IPS-15b (cell line): ENCODE results near the gene ACAA1.

ENCODE experiments used
- H3K27me3 ChIP-seq: one replicate; pipeline ENCODE4 v1.6.1; 2013; ENCODE audit warnings: low read length; ENCODE audit not compliant: control insufficient read depth, insufficient read depth
- H3K36me3 ChIP-seq: one replicate; pipeline ENCODE4 v1.6.1; 2013; ENCODE audit warnings: low read length; ENCODE audit not compliant: control insufficient read depth, insufficient read depth
- H3K4me1 ChIP-seq: one replicate; pipeline ENCODE4 v1.6.1; 2013; ENCODE audit warnings: mild to moderate bottlenecking, low read length; ENCODE audit not compliant: control insufficient read depth, insufficient read depth
- H3K4me3 ChIP-seq: one replicate; pipeline ENCODE4 v1.5.1; 2013; ENCODE audit warnings: low read depth, low read length
- H3K9ac ChIP-seq: one replicate; pipeline ENCODE4 v1.6.1; 2013; ENCODE audit warnings: low read depth, mild to moderate bottlenecking, low read length
- H3K9me3 ChIP-seq: one replicate; pipeline ENCODE4 v1.6.1; 2013; ENCODE audit warnings: mild to moderate bottlenecking, low read length; ENCODE audit not compliant: control insufficient read depth, insufficient read depth

ACAA1 gene

DNA sequence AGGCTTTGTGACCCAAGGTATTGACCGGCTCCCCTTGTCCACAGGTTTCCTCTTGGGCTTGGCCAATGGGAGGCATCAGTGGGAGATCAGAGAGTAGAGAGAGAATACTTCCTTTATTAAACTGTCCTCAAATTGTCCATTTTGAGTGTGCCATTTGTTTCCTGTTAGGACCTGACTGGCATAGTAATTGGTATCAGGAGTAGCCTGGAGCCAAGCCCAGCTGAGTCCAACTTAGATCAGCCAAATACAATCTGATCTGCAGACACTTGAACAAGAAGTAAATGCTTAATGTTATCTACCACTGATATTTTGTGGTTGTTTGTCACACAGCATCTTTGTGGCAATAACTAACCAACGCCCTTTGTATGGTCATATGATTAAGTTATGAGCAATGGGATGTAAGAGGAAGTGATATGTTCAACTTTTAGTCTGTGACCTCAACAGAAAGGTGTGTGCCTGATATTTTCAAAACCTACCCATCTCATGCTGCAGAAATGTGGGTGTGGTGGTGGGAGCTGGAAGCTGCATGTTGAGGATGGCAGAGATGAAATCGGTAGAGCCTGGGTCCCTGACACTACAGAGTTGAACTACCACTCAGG lies 14.8 kb upstream of the ACAA1 start:
- Histone ChIP-seq H3K9me3 (no peaks in the 10 kb centered on the region), H3K27me3 (no peaks in the 10 kb centered on the region), H3K36me3 (no peaks in the 10 kb centered on the region), H3K9ac (no peak overlapping the region), H3K4me3 (no peak overlapping the region), H3K4me1 (no peaks in the 10 kb centered on the region)

DNA sequence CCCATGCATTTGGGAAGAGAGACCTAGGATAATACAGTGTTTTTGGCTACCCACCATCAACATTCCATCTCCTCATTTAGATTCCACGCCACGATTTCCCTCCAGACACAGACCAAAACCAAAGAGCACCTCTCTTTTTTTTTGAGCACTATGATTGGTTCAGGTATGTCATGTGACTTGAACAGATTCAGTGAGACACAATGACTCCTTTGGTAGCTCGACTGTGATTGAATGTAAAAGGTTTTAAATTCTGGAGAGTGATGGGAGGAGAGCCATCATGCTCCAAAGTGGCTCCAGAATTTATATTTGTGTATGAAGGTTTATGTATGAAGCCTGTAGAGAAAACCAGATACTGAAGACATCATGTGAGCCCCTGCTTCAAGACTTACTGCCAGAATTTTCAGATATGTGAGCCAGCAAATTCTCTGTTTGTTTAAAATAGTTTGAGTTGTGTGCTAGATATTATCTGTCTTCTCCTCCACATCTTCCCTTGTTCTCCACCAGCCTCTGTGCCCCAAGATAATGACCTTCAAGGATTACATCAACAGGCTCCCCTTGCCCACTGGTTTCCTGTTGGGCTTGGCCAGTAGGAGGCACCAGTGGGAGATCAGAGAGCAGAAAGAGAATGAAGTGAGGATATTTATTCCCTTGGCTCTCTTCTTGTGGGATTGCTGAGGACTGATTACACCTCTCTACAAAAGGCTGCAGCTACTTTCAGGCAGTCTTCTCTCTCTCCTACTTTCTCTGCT lies 14.0 kb upstream of the ACAA1 start:
- H3K36me3 ChIP-seq, result no peaks in the 10 kb centered on the region
- H3K27me3 ChIP-seq, result no peaks in the 10 kb centered on the region
- no peak overlapping the region for H3K9ac ChIP-seq
- no peaks in the 10 kb centered on the region for H3K9me3 ChIP-seq
- no peaks in the 10 kb centered on the region for H3K4me1 ChIP-seq
- H3K4me3 ChIP-seq, result no peak overlapping the region

DNA sequence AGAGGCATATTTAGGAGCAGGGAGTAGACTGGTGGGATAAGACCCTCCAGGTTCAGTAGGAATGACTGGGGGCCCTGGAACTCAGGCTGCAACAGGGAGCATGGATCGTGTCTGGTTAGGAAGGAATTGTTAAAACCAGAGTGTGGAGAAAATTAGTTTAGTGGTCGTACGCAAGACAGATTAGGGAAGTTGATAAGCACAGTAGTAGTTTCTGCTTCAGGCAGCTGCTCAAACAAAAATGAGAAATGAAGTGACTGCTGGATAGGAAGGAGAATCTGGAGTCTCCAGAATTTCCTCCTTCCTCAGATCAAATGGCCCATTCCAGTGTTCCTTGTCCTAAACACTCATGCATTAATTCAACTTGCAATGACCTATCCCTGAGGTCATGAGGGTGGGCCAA lies 12.8 kb upstream of the ACAA1 start:
- H3K36me3 ChIP-seq, result no peaks in the 10 kb centered on the region
- no peaks in the 10 kb centered on the region for H3K27me3 ChIP-seq
- H3K9me3 ChIP-seq, result no peaks in the 10 kb centered on the region
- H3K9ac ChIP-seq, result no peak overlapping the region
- H3K4me3 ChIP-seq, result no peak overlapping the region
- H3K4me1 ChIP-seq, result no peaks in the 10 kb centered on the region

DNA sequence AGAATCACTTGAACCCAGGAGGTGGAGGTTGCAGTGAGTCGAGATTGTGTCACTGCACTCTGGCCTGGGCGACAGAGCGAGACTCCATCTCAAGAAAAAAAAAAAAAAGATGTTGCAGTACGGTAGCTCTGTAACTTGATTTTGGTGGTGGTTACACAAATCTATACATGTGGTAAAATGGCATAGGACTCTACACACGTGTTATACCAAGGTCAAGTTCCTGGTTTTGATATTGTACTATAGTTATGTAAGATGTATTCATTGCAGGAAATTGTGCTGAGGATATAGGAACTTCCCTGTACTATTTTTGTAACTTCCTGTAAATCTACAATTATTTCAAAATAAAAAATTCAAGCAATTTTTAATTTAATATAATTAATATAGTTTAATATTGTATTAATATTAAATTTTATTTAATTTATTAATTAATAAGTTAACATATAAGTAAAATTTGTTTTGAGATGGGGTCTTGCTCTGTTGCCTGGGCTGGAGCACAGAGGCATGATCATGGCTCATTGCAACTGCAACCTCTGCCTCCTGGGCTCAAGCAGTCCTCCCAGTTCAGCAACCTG lies 11.5 kb upstream of the ACAA1 start:
- no peaks in the 10 kb centered on the region for H3K27me3 ChIP-seq
- H3K4me1 ChIP-seq, result no peaks in the 10 kb centered on the region
- H3K36me3 ChIP-seq, result no peaks in the 10 kb centered on the region
- H3K9me3 ChIP-seq, result no peaks in the 10 kb centered on the region
- H3K9ac ChIP-seq, result no peak overlapping the region
- no peak overlapping the region for H3K4me3 ChIP-seq

DNA sequence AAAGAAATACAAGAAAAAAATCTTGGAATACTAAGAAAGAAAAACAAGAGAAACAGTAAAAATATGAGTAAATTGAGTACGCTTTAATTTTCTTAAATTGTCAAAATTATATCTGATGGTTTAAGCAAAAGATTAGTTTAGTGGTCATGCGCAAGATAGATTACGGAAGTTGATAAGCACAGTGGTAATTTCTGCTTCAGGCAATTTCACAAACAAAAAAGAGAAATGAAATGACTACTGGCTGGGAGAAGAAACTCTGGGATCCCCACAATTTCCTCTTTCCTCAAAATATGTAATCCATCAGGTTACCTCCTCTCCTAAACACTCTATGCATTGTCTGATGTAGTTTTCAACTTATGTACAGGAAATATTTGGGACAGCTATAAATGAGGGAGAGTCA lies 10.5 kb upstream of the ACAA1 start:
- H3K27me3 ChIP-seq, result no peaks in the 10 kb centered on the region
- no peak overlapping the region for H3K9ac ChIP-seq
- no peaks in the 10 kb centered on the region for H3K9me3 ChIP-seq
- H3K4me3 ChIP-seq, result no peak overlapping the region
- no peaks in the 10 kb centered on the region for H3K4me1 ChIP-seq
- no peaks in the 10 kb centered on the region for H3K36me3 ChIP-seq

DNA sequence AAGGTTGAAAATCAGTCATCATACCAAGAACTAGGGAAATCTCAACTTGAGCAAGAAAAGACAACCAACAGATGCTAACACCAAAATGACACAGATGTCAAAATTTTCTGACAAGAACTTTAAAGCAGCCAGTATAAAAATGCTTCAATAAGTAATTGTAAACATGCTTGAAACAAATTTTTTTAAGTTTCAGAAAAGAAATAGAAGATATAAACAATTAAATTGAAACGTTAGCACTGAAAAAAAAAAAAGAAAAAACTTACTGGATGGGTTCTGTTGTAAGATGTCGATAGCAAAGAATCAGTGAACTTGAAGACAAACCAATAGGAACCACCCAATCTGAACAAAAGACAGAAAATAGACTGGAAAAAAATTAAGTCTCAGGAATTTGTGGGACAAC lies 9.6 kb upstream of the ACAA1 start:
- H3K9me3 ChIP-seq, result no peaks in the 10 kb centered on the region
- H3K4me1 ChIP-seq, result no peaks in the 10 kb centered on the region
- H3K27me3 ChIP-seq, result no peaks in the 10 kb centered on the region
- H3K36me3 ChIP-seq, result peaks cover 5% of the 10 kb centered on the region
- no peak overlapping the region for H3K4me3 ChIP-seq
- H3K9ac ChIP-seq, result no peak overlapping the region

DNA sequence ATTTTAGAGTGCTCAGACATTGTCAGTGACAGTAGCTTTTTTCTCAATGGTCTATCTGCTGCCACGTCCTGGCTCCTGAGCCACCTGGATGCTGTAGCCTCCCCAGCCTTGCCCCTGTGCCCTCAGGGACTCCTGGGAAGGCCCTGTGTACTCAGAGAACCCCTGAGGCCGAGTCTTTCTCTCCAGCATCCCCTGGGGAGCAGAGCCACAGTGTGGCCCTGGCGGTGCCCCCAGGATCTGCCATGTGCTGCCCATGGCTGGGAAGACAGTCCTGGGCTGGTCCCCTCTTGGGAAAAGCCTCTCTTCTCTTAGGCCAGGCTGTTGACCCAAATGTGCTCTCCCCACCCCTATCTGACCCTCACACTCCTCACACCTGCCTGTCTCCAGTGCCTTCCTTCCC lies 6.6 kb upstream of the ACAA1 start:
- Histone ChIP-seq H3K9me3 (no peaks in the 10 kb centered on the region), H3K4me1 (no peaks in the 10 kb centered on the region), H3K27me3 (peaks cover 9% of the 10 kb centered on the region), H3K9ac (no peak overlapping the region), H3K4me3 (no peak overlapping the region), H3K36me3 (peaks cover 11% of the 10 kb centered on the region)

DNA sequence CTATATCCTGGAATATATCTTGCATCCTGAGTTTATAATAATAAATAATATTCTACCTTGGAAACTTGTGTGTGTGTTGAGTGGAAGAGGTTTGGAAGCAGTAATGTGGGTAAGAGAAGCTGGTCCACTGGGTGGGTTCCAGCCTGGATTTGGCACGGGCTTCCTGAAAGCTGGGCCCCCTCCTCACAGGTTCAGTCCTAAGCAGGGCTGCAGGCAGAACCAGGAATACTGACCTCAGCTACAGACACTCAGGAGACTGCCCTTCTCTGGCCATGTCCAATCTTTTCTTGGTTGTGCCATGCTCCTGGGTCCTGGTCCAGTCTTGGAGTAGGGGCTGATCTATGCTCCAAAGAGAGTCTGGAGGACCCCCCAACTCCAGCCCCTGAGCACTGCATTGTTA lies 6.0 kb upstream of the ACAA1 start:
- H3K4me1 ChIP-seq, result no peaks in the 10 kb centered on the region
- H3K36me3 ChIP-seq, result peaks cover 11% of the 10 kb centered on the region
- no peak overlapping the region for H3K4me3 ChIP-seq
- H3K9me3 ChIP-seq, result no peaks in the 10 kb centered on the region
- H3K9ac ChIP-seq, result no peak overlapping the region
- H3K27me3 ChIP-seq, result peaks cover 9% of the 10 kb centered on the region

DNA sequence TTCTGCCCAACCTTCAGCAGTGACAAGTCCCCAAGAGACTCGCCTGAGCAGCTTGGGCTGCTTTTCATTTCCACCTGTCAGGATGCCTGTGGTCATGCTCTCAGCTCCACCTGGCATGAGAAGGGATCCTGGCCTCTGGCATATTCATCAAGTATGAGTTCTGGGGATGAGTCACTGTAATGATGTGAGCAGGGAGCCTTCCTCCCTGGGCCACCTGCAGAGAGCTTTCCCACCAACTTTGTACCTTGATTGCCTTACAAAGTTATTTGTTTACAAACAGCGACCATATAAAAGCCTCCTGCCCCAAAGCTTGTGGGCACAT lies 5.0 kb upstream of the ACAA1 start:
- Histone ChIP-seq H3K4me3 (no peak overlapping the region), H3K4me1 (no peaks in the 10 kb centered on the region), H3K27me3 (peaks cover 9% of the 10 kb centered on the region), H3K36me3 (peaks cover 11% of the 10 kb centered on the region), H3K9ac (no peak overlapping the region), H3K9me3 (no peaks in the 10 kb centered on the region)

DNA sequence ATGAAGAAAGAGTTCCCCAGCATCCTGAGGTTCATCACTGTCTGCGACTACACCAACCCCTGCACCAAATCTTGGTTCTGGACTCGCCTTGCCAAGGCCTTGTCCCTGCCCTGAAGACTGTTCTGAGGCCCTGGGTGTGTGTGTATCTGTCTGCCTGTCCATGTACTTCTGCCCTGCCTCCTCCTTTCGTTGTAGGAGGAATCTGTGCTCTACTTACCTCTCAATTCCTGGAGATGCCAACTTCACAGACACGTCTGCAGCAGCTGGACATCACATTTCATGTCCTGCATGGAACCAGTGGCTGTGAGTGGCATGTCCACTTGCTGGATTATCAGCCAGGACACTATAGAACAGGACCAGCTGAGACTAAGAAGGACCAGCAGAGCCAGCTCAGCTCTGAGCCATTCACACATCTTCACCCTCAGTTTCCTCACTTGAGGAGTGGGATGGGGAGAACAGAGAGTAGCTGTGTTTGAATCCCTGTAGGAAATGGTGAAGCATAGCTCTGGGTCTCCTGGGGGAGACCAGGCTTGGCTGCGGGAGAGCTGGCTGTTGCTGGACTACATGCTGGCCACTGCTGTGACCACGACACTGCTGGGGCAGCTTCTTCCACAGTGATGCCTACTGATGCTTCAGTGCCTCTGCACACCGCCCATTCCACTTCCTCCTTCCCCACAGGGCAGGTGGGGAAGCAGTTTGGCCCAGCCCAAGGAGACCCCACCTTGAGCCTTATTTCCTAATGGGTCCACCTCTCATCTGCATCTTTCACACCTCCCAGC lies 4.4 kb upstream of the ACAA1 start:
- peaks cover 11% of the 10 kb centered on the region for H3K36me3 ChIP-seq
- H3K9me3 ChIP-seq, result no peaks in the 10 kb centered on the region
- H3K4me1 ChIP-seq, result no peaks in the 10 kb centered on the region
- H3K9ac ChIP-seq, result no peak overlapping the region
- H3K27me3 ChIP-seq, result peaks cover 9% of the 10 kb centered on the region
- no peak overlapping the region for H3K4me3 ChIP-seq

DNA sequence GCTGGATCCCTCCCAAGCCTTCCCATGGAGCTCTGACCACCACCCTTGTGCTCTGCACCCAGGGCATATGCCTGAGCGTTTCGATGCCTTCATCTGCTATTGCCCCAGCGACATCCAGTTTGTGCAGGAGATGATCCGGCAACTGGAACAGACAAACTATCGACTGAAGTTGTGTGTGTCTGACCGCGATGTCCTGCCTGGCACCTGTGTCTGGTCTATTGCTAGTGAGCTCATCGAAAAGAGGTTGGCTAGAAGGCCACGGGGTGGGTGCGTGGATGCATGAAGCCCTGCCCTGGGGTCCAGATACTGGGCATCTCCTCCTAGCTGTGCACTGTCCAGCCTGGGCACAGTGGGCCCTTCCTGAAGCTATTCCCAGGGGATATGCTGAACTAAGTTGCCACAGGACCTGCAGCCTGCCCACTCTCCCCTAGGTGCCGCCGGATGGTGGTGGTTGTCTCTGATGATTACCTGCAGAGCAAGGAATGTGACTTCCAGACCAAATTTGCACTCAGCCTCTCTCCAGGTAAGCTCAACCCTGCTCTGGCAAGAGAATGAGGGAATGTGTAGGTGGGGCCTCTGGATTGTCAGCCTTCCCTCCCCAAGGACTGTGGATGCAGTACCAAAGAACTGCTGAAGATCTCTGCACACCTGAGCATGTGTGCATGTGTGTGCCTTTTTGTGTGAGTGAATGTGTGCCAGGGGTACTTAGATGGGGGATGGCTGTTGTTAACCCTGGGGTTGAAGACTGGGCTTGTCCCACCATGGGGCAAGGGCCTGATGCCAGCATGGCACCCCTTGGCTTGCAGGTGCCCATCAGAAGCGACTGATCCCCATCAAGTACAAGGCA lies 3.6 kb upstream of the ACAA1 start:
- no peaks in the 10 kb centered on the region for H3K4me1 ChIP-seq
- peaks cover 11% of the 10 kb centered on the region for H3K36me3 ChIP-seq
- peaks cover 9% of the 10 kb centered on the region for H3K27me3 ChIP-seq
- no peak overlapping the region for H3K4me3 ChIP-seq
- no peak overlapping the region for H3K9ac ChIP-seq
- H3K9me3 ChIP-seq, result no peaks in the 10 kb centered on the region
